Umbilical cord (tissue), 2 donors: Measurements from ENCODE around the gene CTNS. TPM values are rescaled to one million over a fixed set of nuclear protein-coding genes. Genes with fewer than 3 reads are reported as not detected.

ENCODE experiments used
- DNase-seq: peaks from one replicate; pipeline ENCODE4 v3.0.0-alpha.2; 2015; ENCODE audit warnings: low spot score
- total RNA-seq: library from RNA; depleted of rRNA; stranded (reverse); fragments of >200 nt; gene quantifications from one replicate; pipeline ENCODE4 v1.2.3, GENCODE V29; 2014; ENCODE audit warnings: low replicate concordance; ENCODE audit not compliant: insufficient read depth

Gene CTNS
- total RNA-seq, 1 donor from 2014 or later: 12.0 TPM

GRCh38 chr17:3622977-3623594 lies 13.5 kb upstream of the CTNS start:
- DNase-seq: no peak

- DNase-seq: no peak
Observed at GRCh38 chr17:3626831-3627768, 9.5 kb upstream of the CTNS start.

DNA sequence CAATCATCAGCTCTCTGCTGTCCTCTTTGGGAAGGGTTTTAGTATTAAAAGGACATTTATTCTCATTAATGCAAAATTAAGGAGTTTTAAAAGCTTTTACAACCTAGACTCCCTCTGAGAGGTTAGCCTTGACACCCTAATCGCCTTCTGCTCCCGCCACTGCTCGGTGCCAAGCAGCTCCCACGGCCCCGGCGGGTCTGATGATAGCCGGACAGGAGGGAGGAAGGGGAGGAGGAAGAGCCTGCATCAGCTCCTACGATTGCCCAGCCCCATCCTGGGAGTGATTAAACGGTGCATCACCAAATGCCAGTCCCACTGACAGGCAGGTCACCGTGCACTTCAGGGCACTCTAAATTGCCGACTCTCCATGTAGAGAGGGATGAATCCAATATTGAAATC lies 8.8 kb upstream of the CTNS start:
- no peak for DNase-seq

DNA sequence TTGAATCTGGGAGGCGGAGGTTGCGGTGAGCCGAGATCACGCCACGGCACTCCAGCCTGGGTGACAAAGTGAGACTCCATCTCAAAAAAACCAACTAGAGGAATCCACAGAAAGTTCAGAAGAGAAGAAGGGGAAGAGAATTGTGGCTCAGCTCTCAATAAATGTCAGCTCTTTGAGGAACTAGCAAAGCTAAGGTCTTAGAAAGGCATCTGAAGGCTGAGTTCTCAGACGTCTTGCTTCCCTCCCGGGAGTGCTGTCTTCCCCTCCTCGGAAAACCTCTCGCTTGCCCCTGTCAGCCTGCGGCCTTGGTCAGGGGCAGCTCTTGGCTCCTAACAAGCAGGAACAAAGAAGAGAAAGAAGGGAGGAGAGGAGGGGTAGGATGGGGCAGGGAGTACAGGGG lies 5.8 kb upstream of the CTNS start:
- DNase-seq: no peak

- no peak for DNase-seq
Observed at GRCh38 chr17:3632287-3632686, 4.3 kb upstream of the CTNS start.

DNA sequence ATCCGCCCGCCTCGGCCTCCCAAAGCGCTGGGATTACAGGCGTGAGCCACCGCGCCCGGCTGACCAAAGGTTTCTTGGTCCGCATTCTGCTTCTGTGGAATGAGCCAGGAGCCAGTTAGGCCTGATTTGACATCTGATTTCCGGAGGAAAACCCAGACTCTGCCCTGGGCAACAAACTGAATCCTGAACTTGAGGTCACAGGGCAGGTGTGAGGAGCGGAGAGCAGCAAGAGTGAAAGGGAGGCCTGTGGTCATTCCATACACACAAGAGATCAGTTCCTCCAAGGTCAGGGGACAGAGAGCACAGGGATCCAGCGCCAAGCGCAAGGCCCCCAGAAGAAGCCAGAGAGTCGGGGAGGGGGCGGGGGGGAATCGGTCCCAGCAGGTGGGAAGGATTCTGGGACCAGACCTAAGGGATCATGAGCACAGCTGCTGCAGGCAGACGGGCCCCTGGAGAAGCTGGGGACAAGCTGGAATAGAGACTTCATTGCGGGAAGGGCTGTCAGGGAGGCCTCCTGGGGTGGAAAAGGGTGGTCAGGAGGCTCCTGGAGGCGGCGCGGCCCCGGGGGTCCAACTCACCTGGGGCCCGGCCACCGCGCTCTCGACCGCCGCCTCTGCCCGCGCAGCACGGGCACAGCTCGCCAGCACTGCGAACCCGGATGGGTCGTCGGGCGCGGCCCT lies 946 bp upstream of the CTNS start:
- DNase-seq: no peak

GRCh38 chr17:3636908-3637373 lies 381 bp downstream of the CTNS start:
- DNase-seq: no peak

GRCh38 chr17:3639981-3640596 lies 3.5 kb downstream of the CTNS start:
- no peak for DNase-seq

- DNase-seq: no peak
Observed at GRCh38 chr17:3641014-3641413, 4.5 kb downstream of the CTNS start.

DNA sequence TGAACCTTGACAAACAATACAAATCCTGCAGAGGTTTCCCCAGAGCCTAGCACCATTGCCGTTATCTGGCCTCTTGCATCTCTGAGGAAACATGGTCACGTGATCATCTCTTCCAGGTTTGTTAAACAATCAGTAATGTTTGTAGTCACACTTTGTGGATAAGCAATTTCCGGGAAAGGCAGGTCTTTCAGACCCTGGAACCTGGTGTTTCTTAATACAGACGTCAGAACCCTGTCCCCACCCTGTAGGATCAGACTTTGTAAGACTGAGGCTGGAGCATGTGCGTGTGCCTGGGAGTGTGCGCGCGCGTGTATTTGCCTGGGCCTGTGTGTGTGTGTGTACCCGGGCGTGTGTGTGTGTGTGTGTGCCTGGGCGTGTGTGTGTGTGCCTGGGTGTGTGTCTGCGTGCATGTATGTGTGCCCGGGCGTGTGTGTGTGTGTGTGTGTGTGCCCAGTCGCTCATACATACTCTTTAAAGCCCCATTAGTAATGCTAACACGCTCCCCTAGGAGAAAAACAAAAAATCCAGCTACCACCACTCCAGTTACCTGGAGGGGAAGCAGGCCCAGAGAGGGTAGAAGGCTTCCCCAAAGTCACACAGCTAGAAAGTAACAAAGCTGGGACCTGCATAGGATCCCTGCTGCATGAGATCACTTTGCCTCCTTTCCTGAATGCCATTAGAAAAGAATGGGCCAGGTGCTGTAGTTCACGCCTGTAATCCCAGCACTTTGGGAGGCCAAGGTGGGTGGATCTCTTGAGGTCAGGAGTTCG lies 5.3 kb downstream of the CTNS start:
- no peak for DNase-seq

GRCh38 chr17:3643889-3644349 lies 7.4 kb downstream of the CTNS start:
- DNase-seq: no peak

GRCh38 chr17:3645310-3645709 lies 8.8 kb downstream of the CTNS start:
- no peak for DNase-seq

- DNase-seq: no peak
Observed at GRCh38 chr17:3647251-3647650, 10.7 kb downstream of the CTNS start.

GRCh38 chr17:3647769-3648555 lies 11.4 kb downstream of the CTNS start:
- peak; percentile 61 for DNase-seq

DNA sequence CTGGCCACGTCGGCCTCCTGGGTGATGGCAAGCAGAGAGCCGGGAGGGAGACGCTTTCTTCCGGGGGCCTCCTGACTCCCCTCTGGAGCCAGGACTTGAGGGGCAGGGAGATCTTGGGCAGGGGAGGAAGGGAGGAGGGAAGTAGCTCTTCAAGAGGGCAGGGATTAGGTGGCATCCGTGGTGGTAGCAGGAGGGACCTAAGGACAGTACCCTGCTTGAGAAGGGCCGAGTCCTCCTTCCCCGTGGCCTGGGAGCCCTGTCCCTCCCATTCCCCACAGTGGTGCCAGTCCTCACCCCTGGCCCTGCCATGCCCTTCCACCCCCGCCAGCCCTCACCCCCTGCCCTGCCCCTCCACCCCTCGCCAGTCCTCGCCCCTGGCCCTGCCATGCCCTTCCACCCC lies 19.2 kb downstream of the CTNS start:
- no peak for DNase-seq

- DNase-seq: no peak
Observed at GRCh38 chr17:3656353-3656752, 19.8 kb downstream of the CTNS start.

DNA sequence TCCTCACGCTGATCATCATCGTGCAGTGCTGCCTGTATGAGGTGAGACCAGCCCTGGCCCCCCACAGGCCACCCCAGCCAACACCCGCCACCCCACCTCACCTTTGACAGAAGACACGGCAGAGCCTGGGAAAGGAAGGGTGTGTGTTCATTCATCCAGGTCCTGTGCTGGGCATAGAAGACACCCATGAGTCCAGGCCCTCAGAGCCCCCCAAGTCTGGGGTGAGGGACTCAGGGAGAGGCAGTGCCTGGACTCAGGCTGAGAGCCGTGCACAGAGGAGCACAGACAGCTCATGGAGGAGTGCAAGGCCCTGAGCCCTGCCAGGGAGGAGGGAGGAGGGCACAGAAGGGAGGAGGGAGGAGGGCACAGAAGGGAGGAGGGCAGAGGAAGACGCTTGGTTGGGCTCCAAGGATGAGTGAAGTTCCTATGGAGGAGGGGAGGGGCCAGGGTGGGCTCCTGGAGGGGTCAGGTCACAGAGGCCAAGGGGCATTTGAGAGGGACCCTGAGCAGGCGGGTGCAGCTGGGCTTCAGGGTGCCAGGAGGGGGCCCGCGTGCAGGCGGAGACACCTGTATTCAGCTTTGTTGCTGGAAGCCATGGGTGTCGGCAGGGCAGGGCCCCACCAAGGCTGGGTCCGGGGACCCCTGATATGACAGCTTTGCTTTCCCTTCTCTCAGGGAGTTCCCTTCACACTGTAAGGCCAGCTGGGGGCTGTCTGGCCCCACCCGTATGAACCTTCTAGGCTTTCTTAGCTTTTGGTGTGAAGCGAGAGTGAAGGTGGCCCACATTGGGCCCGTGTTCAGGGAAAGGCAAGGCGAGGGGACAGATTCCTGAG lies 20.4 kb downstream of the CTNS start:
- no peak for DNase-seq

DNA sequence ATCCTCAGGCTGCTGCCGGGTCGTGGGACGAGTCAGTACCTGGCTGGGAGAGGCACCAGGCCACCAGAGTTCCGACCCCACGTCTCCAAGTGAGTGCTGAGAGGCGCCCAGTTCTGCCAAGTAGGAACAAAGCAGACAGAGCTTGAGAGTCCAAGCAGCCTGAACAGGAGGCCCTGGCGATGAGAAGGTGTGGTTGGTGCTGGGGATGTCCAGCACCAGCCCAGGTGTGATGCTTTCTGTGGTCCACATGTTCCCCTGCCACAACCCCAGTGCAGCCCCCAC lies 21.0 kb downstream of the CTNS start:
- no peak for DNase-seq
